PC-3 (cell line): Measurements from ENCODE around the gene C4orf50.

Experiments
- EZH2 ChIP-seq: fragments of 300-600 bp; sonication (generic); IDR thresholded peaks from one replicate; pipeline ENCODE4 v1.6.1; 2017; ENCODE audit warnings: antibody characterized with exemption, mild to moderate bottlenecking, low read length; ENCODE audit not compliant: unreplicated experiment
- EZH2phosphoT487 ChIP-seq: fragments of 300-600 bp; sonication (generic); IDR thresholded peaks from 2 replicates; pipeline ENCODE4 v1.6.1; 2018; ENCODE audit warnings: mild to moderate bottlenecking, antibody characterized with exemption, low read length, borderline replicate concordance
- TF ChIP-seq, protein P1 (sequence below): fragments of 300-600 bp; sonication (generic); conservative IDR thresholded peaks from 2 replicates; pipeline ENCODE4 v1.5.1; 2017; ENCODE audit warnings: antibody characterized with exemption, low read depth, mild to moderate bottlenecking, low read length

DNA sequence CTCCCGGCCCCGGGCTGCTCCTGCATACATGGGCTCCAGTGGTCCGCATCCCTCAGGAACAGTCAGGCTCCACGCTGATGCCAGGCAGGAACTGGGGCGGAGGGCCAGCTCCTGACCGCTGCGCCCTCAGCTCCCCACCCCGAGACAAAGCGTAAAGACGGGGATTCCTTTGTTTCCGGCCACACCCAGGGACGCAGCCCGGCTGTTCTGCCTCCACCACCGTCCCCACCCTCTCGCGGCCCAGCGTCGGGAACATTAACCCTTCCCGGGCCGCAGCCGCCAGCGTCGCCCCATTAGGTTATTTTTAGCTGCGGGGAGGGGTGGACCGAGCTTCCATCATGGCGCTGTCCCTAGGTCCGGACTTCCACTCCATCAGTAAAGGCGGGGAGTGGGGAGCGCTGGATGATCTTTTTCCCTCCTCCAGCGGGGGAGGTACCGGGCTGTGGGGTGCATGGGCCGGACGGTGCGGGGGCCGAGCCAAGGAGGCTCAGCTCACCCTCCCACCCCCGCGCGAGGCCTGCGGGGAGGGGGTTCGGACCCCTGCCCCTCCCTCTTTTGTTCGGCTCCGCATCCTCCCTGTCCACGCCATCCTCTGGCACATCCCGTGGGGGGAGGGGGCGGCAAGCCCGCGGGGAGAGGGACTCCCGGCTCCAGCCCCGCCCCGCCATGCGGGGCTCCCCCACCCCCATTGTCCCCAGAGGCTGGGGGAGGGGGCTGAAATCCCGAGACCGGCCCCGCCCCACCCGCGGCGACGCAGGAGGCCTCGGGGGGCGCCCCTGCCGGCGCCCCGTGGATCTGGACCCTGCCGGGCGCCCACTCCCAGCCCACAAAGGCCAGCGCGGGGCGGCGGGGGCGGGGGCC lies 130.6 kb downstream of the C4orf50 start:
- TF ChIP-seq EZH2phosphoT487 = no peak
- TF ChIP-seq, protein P1, sequence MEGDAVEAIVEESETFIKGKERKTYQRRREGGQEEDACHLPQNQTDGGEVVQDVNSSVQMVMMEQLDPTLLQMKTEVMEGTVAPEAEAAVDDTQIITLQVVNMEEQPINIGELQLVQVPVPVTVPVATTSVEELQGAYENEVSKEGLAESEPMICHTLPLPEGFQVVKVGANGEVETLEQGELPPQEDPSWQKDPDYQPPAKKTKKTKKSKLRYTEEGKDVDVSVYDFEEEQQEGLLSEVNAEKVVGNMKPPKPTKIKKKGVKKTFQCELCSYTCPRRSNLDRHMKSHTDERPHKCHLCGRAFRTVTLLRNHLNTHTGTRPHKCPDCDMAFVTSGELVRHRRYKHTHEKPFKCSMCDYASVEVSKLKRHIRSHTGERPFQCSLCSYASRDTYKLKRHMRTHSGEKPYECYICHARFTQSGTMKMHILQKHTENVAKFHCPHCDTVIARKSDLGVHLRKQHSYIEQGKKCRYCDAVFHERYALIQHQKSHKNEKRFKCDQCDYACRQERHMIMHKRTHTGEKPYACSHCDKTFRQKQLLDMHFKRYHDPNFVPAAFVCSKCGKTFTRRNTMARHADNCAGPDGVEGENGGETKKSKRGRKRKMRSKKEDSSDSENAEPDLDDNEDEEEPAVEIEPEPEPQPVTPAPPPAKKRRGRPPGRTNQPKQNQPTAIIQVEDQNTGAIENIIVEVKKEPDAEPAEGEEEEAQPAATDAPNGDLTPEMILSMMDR = no peak
- TF ChIP-seq EZH2 = no peak
